Daoy (cell line): Measurements from ENCODE around the gene SBF2. TPM values are rescaled to one million over a fixed set of nuclear protein-coding genes. Genes with fewer than 3 reads are reported as not detected.
"Not testable (repeated sequence)": the region's sequence is repeated elsewhere in the genome, so short reads cannot be mapped to it uniquely, and the experiment has no call there.

Experiments
- DNase-seq: peaks from one replicate; pipeline ENCODE4 v3.0.0-alpha.2; 2015; ENCODE audit warnings: low read depth
- total RNA-seq: library from RNA; depleted of rRNA; stranded (reverse); fragments of >200 nt; shearing (Covaris generic); gene quantifications from 2 replicates; pipeline ENCODE4 v1.2.3, GENCODE V29; 2014

Gene SBF2
- total RNA-seq, 1 experiment from 2014 or later: 23.4 TPM

DNA sequence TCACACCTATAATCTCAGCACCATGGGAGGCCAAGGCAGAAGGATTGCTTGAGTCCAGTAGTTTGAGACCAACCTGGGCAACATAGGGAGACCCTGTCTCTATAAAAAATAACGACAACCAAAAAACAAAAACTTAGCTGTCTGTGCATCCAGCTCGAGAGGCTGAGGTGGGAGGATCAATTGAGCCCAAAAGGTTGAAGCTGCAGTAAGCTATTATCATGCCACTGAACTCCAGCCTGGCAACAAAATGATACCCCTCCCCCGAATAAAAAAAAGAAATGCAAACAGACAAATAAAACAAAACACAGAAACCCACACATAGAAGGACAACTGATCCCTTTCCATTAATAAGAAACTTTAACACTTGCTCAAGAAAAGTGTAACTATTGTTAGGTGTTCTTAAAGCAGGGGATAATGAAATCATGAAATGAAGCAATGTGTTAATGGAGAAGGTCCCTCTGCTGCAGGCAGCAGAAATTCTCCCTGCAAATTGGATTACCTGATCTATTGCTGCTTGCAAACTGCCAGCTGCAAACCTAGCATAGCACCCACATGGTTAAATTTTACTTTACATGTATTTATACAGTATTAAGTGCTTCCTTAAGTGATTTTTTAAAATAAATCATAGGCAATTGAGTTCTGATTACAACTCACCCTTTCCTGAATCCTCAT, 226.3 kb downstream of the SBF2 start:
- DNase-seq: no peak

GRCh38 chr11:10066441-10066840, 227.6 kb downstream of the SBF2 start:
- DNase-seq: no peak

GRCh38 chr11:10064828-10065227, 229.2 kb downstream of the SBF2 start:
- DNase-seq: no peak

DNA sequence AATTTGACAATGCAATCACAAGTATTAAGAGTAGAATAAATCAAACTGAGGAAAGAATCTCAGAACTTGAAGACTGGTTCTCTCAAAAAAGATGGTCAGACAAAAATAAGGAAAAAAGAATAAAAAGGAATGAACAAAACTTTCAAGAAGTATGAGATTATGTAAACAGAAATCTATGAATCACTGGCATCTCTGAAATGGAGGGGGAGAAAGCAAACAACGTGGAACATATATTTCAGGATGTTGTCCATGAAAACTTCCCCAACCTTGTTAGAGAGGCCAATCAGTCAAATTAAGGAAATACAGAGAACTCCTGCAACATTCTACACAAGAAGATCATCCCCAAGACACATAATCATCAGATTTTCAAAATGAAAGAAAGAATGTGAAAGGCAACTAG, 235.7 kb downstream of the SBF2 start:
- DNase-seq: no peak

GRCh38 chr11:10051868-10052586, 242.0 kb downstream of the SBF2 start:
- DNase-seq: no peak

GRCh38 chr11:10050561-10050960, 243.5 kb downstream of the SBF2 start:
- DNase-seq: peak; percentile 3

GRCh38 chr11:10049756-10050155, 244.3 kb downstream of the SBF2 start:
- no peak for DNase-seq

GRCh38 chr11:10048350-10048749, 245.7 kb downstream of the SBF2 start:
- DNase-seq: no peak

GRCh38 chr11:10044618-10045017, 249.4 kb downstream of the SBF2 start:
- DNase-seq: no peak

GRCh38 chr11:10042699-10043098, 251.3 kb downstream of the SBF2 start:
- no peak for DNase-seq

- no peak for DNase-seq
Observed at GRCh38 chr11:10041748-10042446, 252.1 kb downstream of the SBF2 start.

GRCh38 chr11:10041332-10041731, 252.7 kb downstream of the SBF2 start:
- no peak for DNase-seq

GRCh38 chr11:10038521-10039302, 255.3 kb downstream of the SBF2 start:
- no peak for DNase-seq

DNA sequence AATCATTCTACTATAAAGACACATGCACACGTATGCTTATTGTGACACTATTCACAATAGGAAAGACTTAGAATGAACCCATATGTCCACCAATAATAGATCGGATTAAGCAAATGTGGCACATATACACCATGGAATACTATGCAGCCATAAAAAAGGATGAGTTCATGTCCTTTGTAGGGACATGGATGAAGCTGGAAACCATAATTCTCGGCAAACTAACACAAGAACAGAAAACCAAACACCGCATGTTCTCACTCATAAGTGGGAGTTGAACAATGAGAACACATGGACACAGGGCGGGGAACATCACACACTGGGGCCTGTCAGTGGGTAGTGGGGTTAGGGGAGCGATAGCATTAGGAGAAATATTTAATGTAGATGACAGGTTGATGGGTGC, 258.1 kb downstream of the SBF2 start:
- not testable (repeated sequence) for DNase-seq

DNA sequence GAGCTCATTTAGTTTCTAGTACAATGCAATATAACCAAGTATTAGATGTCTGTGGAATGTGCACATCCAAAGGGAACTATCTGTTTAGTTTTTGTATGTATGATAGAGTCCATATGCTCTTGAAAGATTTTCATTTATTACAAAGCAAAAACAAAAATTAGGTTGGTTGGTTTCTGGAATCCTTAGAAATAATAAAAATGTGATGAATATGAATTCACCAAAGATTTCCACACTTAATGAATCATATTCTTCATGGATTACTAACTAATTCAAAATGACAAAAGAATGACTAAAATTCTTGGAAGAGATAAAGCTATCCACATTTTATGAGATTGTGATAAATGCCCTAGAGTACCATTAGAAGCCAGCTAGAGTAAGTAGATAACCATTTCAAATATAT, 261.1 kb downstream of the SBF2 start:
- no peak for DNase-seq

GRCh38 chr11:10030122-10030490, 263.9 kb downstream of the SBF2 start:
- no peak for DNase-seq

GRCh38 chr11:10029386-10030121, 264.5 kb downstream of the SBF2 start:
- DNase-seq: no peak

DNA sequence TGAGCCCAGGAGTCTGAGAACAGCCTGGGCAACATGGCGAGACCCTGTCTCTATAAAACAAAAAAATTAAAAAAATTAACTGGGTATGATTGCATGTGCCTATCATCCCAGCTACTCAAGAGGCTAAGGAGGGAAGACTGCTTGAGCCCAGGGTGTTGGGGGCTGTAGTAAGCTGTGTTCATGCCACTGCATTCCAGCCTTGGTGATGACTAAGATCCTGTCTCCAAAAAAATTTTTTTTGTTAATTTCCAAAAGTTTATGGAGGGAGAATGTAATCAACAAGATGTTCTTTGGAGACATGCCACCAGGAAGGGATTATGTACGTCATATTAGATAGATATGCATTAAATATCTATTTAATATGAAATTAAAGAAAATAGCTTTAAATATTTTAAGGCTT, 267.5 kb downstream of the SBF2 start:
- no peak for DNase-seq

GRCh38 chr11:10023212-10023611, 270.8 kb downstream of the SBF2 start:
- no peak for DNase-seq

DNA sequence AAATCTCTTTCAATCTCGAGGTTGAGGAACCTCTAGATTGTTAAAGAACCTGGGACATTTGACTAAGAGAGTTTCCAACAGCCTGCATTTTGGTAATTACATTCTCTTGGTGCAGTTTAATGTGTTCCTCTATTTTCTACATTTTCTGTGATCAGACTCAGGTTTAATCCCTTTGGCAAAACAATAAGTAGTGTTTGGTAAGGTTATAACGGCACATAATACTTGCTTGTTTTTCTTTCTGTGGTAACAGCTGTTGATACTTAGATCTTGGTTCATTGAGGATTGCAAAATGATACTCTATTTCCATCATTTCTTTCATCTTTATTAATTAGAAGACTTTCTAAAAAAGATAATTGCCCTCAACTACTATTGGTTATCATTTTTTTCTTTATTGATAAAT, 271.3 kb downstream of the SBF2 start:
- DNase-seq: no peak

- DNase-seq: no peak
Observed at GRCh38 chr11:10021563-10021962, 272.5 kb downstream of the SBF2 start.
